Kidney tubule cell (primary cell): ENCODE data around the gene NSUN4.
"Not testable (repeated sequence)": the region's sequence is repeated elsewhere in the genome, so short reads cannot be mapped to it uniquely, and the experiment has no call there.

Experiments used
- DNase-seq: peaks from one replicate; pipeline ENCODE4 v3.0.0-alpha.2; 2018; ENCODE audit warnings: low spot score

The NSUN4 gene

GRCh38 chr1:46367701-46368100 is 27.1 kb downstream of the NSUN4 start:
- DNase-seq, result not testable (repeated sequence)

GRCh38 chr1:46368791-46369190 is 28.2 kb downstream of the NSUN4 start:
- DNase-seq, result peak; percentile 34

GRCh38 chr1:46369542-46370213 is 29.1 kb downstream of the NSUN4 start:
- no peak for DNase-seq

GRCh38 chr1:46370214-46370633 is 29.6 kb downstream of the NSUN4 start:
- DNase-seq, result peak; percentile 50

- peak; percentile 18 for DNase-seq
Measured at GRCh38 chr1:46372431-46372830, 31.8 kb downstream of the NSUN4 start.

GRCh38 chr1:46379996-46380395 is 39.4 kb downstream of the NSUN4 start:
- DNase-seq, result no peak

GRCh38 chr1:46380508-46380907 is 39.9 kb downstream of the NSUN4 start:
- no peak for DNase-seq

- DNase-seq, result no peak
Measured at GRCh38 chr1:46393510-46393909, 52.9 kb downstream of the NSUN4 start.

- DNase-seq, result peak; percentile 71
Measured at GRCh38 chr1:46394108-46394871, 53.7 kb downstream of the NSUN4 start, which contains the start of gene FAAH. TSS of gene FAAH (plus strand) at chr1:46394317. CDS start at chr1:46394349, 32 bp downstream.

- no peak for DNase-seq
Measured at GRCh38 chr1:46394872-46395465, 54.4 kb downstream of the NSUN4 start.

GRCh38 chr1:46396441-46397398 is 56.1 kb downstream of the NSUN4 start:
- DNase-seq, result no peak

- DNase-seq, result no peak
Measured at GRCh38 chr1:46399307-46399706, 58.7 kb downstream of the NSUN4 start.

GRCh38 chr1:46400421-46400820 is 59.8 kb downstream of the NSUN4 start:
- no peak for DNase-seq

- DNase-seq, result peak; percentile 42
Measured at GRCh38 chr1:46401154-46401913, 60.7 kb downstream of the NSUN4 start.

- peak; percentile 87 for DNase-seq
Measured at GRCh38 chr1:46401964-46402626, 61.5 kb downstream of the NSUN4 start.

- no peak for DNase-seq
Measured at GRCh38 chr1:46403916-46404315, 63.3 kb downstream of the NSUN4 start.

GRCh38 chr1:46404482-46405196 is 64.0 kb downstream of the NSUN4 start:
- DNase-seq, result no peak

- no peak for DNase-seq
Measured at GRCh38 chr1:46405197-46405555, 64.6 kb downstream of the NSUN4 start.

- DNase-seq, result no peak
Measured at GRCh38 chr1:46405724-46406123, 65.1 kb downstream of the NSUN4 start.
